K562 (cell line): ENCODE results near the gene MYL12A. TPM values are rescaled to one million over a fixed set of nuclear protein-coding genes. Genes with fewer than 3 reads are reported as not detected.

Source experiments
- ATAC-seq: fragments of 200-7000 bp; cut with Tn5 transposase; 3 replicates; pipeline ENCODE4 v1.9.1; 2020; ENCODE audit warnings: moderate library complexity
- BruUV-seq: library from RNA; stranded (reverse); fragments of 400-500 nt; replicated peaks from 2 replicates; lab custom pipeline; 2021; lab: Mats Ljungman, UMichigan
- CTCF ChIA-PET: fragments of 300-600 bp; formaldehyde crosslinking; extraction: SDS; loops from one replicate; lab custom pipeline; 2021; ENCODE audit warnings: low intra/inter-chr PET ratio; lab: Yijun Ruan, JAX
- POLR2A ChIA-PET: fragments of 300-600, 350-650 bp; sonication (Branson Sonifier 250); formaldehyde crosslinking; extraction: SDS; loops from one replicate; lab custom pipeline; 2021; ENCODE audit warnings: antibody characterized with exemption, inconsistent platforms; lab: Yijun Ruan, JAX
- DNase-seq, 4 experiments: peaks; one replicate each; pipeline versions ENCODE4 v3.0.0 to v3.0.0-alpha.2; 2011 to 2018; ENCODE audit warnings: low spot score in 3 of 4, mixed read lengths in 3 of 4; ENCODE audit errors: extremely low read depth in 1 of 4
- FAIRE-seq: peaks from 2 replicates; lab custom pipeline; 2011; peaks lifted over from hg19 to GRCh38; lab: Jason Lieb, UNC
- H2AFZ ChIP-seq: 2 replicates; pipeline ENCODE4 v1.6.0; 2011; ENCODE audit warnings: low read depth, low read length, control low read depth, inconsistent platforms
- H3K27ac ChIP-seq: fragments of 200-600 bp; 3 replicates; pipeline ENCODE4 v1.8.0; 2011; ENCODE audit warnings: low read depth, mild to moderate bottlenecking, control low read depth, inconsistent platforms, low read length, moderate library complexity, mixed read lengths; ENCODE audit errors: extremely low read depth
- H3K27me3 ChIP-seq, 2 experiments: fragments of 300-600 bp in 1 of 2; 2 replicates in 1 of 2; 3 replicates in 1 of 2; pipeline versions ENCODE4 v1.6.0 to v1.8.0; 2011; ENCODE audit warnings: inconsistent platforms in 2 of 2, low read length in 2 of 2, mild to moderate bottlenecking in 1 of 2, mixed read lengths in 1 of 2, moderate library complexity in 1 of 2; ENCODE audit not compliant: control insufficient read depth in 2 of 2, insufficient read depth in 2 of 2
- H3K36me3 ChIP-seq: fragments of 300-600 bp; 3 replicates; pipeline ENCODE4 v1.8.0; 2011; ENCODE audit warnings: mild to moderate bottlenecking, low read length, inconsistent platforms; ENCODE audit not compliant: control insufficient read depth, insufficient read depth
- H3K4me1 ChIP-seq, 2 experiments: fragments of 200-600 bp in 1 of 2; replicated peaks in 1 of 2; 2 replicates in 1 of 2; 3 replicates in 1 of 2; pipeline versions ENCODE4 v1.5.1 to v1.8.0; 2011; ENCODE audit warnings: inconsistent platforms in 2 of 2, low read length in 2 of 2, mild to moderate bottlenecking in 1 of 2, mixed read lengths in 1 of 2, moderate library complexity in 1 of 2; ENCODE audit not compliant: control insufficient read depth in 2 of 2, insufficient read depth in 2 of 2
- H3K4me2 ChIP-seq: 2 replicates; pipeline ENCODE4 v1.6.1; 2011; ENCODE audit warnings: low read length, control low read depth, inconsistent platforms, mixed read lengths; ENCODE audit not compliant: insufficient read depth
- H3K4me3 ChIP-seq: fragments of 200-600 bp; sonication (generic), shearing (Covaris generic); 2 replicates; pipeline ENCODE4 v1.5.1; 2016; ENCODE audit warnings: control low read depth, inconsistent platforms
- H3K79me2 ChIP-seq: fragments of 200-600 bp; 3 replicates; pipeline ENCODE4 v1.8.0; 2011; ENCODE audit warnings: low read length, inconsistent platforms; ENCODE audit not compliant: control insufficient read depth, insufficient read depth
- H3K9ac ChIP-seq, 2 experiments: 2 replicates each; pipeline versions ENCODE4 v1.6.0 to v1.6.1; 2011; ENCODE audit warnings: low read depth in 2 of 2, low read length in 2 of 2, control low read depth in 1 of 2, inconsistent platforms in 1 of 2, mild to moderate bottlenecking in 1 of 2, mixed read lengths in 1 of 2; ENCODE audit not compliant: insufficient read depth in 1 of 2
- H3K9me1 ChIP-seq: one replicate; pipeline ENCODE4 v1.6.0; 2011; ENCODE audit warnings: inconsistent platforms, mild to moderate bottlenecking, low read length, moderate library complexity; ENCODE audit not compliant: control insufficient read depth, insufficient read depth
- H3K9me3 ChIP-seq: replicated peaks from 2 replicates; pipeline ENCODE4 v1.5.1; 2011; ENCODE audit warnings: low read depth, low read length, inconsistent platforms; ENCODE audit not compliant: control insufficient read depth, insufficient read depth
- H4K20me1 ChIP-seq: replicated peaks from 2 replicates; pipeline ENCODE4 v1.6.1; 2011; ENCODE audit warnings: low read length, inconsistent platforms, mixed read lengths; ENCODE audit not compliant: control insufficient read depth, insufficient read depth
- BCL6 ChIP-seq: fragments of 250-450 bp; sonication (Bioruptor Pico); IDR thresholded peaks from 2 replicates; pipeline ENCODE4 v1.4.0; 2020
- GABPB2 ChIP-seq: fragments of 250-450 bp; sonication (Bioruptor Pico); conservative IDR thresholded peaks from 2 replicates; pipeline ENCODE4 v1.5.1; 2021; ENCODE audit warnings: mild to moderate bottlenecking
- HDAC2 ChIP-seq: fragments of 450-650 bp; IDR thresholded peaks from 2 replicates; pipeline ENCODE4 v1.6.1; 2016; ENCODE audit warnings: mild to moderate bottlenecking
- POLR2AphosphoS5 ChIP-seq: IDR thresholded peaks from 2 replicates; pipeline ENCODE4 v1.6.1; 2011; ENCODE audit warnings: mild to moderate bottlenecking, low read depth, low read length, moderate library complexity; ENCODE audit not compliant: control insufficient read depth, insufficient read depth
- POLR2H ChIP-seq: IDR thresholded peaks from 2 replicates; pipeline ENCODE4 v1.6.1; 2016; ENCODE audit warnings: missing genetic modification characterization, low read depth, mild to moderate bottlenecking, control low read depth, missing compliant biosample characterization, moderate library complexity
- SMAD2 ChIP-seq: fragments of 150-350 bp; IDR thresholded peaks from 2 replicates; pipeline ENCODE4 v1.6.1; 2014; ENCODE audit warnings: low read depth, mild to moderate bottlenecking, low read length
- SMARCE1 ChIP-seq: fragments of 450-650 bp; IDR thresholded peaks from 2 replicates; pipeline ENCODE4 v1.7.1; 2016; ENCODE audit warnings: mild to moderate bottlenecking
- TRIM24 ChIP-seq, 2 experiments: fragments of 450-650 bp; IDR thresholded peaks; 2 replicates each; pipeline ENCODE4 v1.6.1; 2016
- ZNF444 ChIP-seq: fragments of 250-450 bp; sonication (Bioruptor Pico); IDR thresholded peaks from 2 replicates; pipeline ENCODE4 v1.4.0; 2020; ENCODE audit warnings: mild to moderate bottlenecking, moderate library complexity
- ZNF561 ChIP-seq: fragments of 450-650 bp; formaldehyde crosslinking; conservative IDR thresholded peaks from 2 replicates; pipeline ENCODE4 v1.4.0; 2020; ENCODE audit warnings: mild to moderate bottlenecking, moderate library complexity
- ZNF707 ChIP-seq: fragments of 250-450 bp; sonication (Bioruptor Pico); conservative IDR thresholded peaks from 2 replicates; pipeline ENCODE4 v1.8.0; 2022; ENCODE audit warnings: inconsistent platforms, mild to moderate bottlenecking, moderate library complexity
- ZNF77 ChIP-seq: fragments of 250-450 bp; sonication (Bioruptor Pico); IDR thresholded peaks from 2 replicates; pipeline ENCODE4 v1.5.0; 2020
- WGBS: fragments of 100-300 bp; shearing (Covaris generic); methylation state at CpG from one replicate; pipeline ENCODE4 v1.1.6; 2016; ENCODE audit warnings: low coverage, mixed read lengths; ENCODE audit not compliant: insufficient coverage; ENCODE audit errors: missing lambda C conversion rate; 5-methylcytosine and 5-hydroxymethylcytosine counted together
- in situ Hi-C: fragments of 300-500 bp; cut with MboI; formaldehyde crosslinking; loops from 4 replicates; pipeline ENCODE4 v1.15.0; 2018; ENCODE audit warnings: inconsistent platforms, mixed read lengths
- intact Hi-C: fragments of 100-400 bp; cut with micrococcal nuclease; formaldehyde crosslinking; loops from 2 replicates; pipeline ENCODE4 v1.14.2; 2022
- polyA plus RNA-seq, 8 experiments: library from polyadenylated mRNA; depleted of rRNA in 4 of 8; stranded (reverse) in 5 of 8; unstranded in 3 of 8; fragments of >200 nt; fragmentation: Nextera tagmentation in 2 of 8; fragmentation: Illumina TruSeq in 1 of 8; extraction: Ambion mirVana in 2 of 8; extraction: Trizol in 1 of 8; gene quantifications; 2 replicates each; pipeline versions ENCODE4 v1.2.1 to v1.2.3, GENCODE V29; 2011 to 2014; ENCODE audit warnings: inconsistent platforms in 1 of 8, missing spikeins in 1 of 8
- total RNA-seq, 7 experiments: library from RNA; depleted of rRNA in 6 of 7; stranded (reverse); fragments of >200 nt in 6 of 7; fragmentation: Illumina TruSeq in 2 of 7; extraction: Trizol in 2 of 7; gene quantifications; 2 replicates each; pipeline versions ENCODE4 v1.2.1 to v1.2.3, GENCODE V29; 2011 to 2021; ENCODE audit warnings: low replicate concordance in 1 of 7
- TF ChIP-seq, protein P1 (sequence below): fragments of 450-650 bp; formaldehyde crosslinking; IDR thresholded peaks from 2 replicates; pipeline ENCODE4 v1.4.0; 2020; ENCODE audit warnings: mild to moderate bottlenecking, moderate library complexity
- TF ChIP-seq, protein P2 (sequence below): fragments of 450-650 bp; formaldehyde crosslinking; IDR thresholded peaks from 2 replicates; pipeline ENCODE4 v1.4.0; 2022; ENCODE audit warnings: missing genetic modification characterization
- TF ChIP-seq, protein P3 (sequence below): fragments of 150-350 bp; conservative IDR thresholded peaks from 2 replicates; pipeline ENCODE4 v1.6.1; 2014; ENCODE audit warnings: low read length
- TF ChIP-seq, protein P4 (sequence below): sonication (generic); formaldehyde crosslinking; IDR thresholded peaks from 2 replicates; pipeline ENCODE4 v1.8.1; 2022; ENCODE audit warnings: missing genetic modification reagents

Gene MYL12A
- total and polyA plus RNA-seq, 9 of the 15 experiments (the other 6 are each of a cell fraction or from before 2014, with no cell fraction given): 308 to 1,031 (median 559) TPM

DNA sequence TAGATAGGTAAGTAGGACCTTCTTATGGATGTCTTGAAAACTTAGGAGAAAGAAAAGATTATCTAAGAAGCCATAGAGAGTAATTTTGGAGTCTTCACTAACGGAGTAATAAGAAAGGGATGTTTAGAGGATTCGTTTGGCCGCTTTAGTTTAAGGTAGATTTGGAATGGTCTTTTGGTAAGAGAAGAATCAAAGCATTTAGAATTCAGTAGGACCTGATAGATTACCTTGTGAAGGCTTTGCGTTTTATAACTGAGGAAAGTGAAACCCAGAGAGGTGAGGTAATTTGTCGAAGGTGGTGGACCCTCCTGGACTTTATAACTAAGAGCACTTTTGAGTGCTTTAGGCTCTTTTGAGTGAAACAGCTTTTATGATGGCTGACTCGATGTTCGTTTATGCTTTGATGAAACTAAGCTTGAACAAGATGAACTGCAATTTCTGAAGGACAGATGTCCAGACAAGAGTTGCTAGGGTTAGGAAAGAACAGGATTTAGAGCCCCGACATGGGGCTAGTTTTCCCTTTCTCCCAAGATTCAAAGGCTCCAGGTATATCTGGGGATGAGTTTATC lies 15.6 kb downstream of the MYL12A start:
- DNase-seq: no peak
- peak overlapping the region; percentile 86 to 97; a peak in 3 of 4 replicates for H3K9ac ChIP-seq
- H3K79me2 ChIP-seq: peaks cover 77% of the 10 kb centered on the region
- peaks cover 18% of the 10 kb centered on the region for H3K36me3 ChIP-seq
- H3K27ac ChIP-seq: peak overlapping the region; percentile 97
- peaks cover 51% of the 10 kb centered on the region for H4K20me1 ChIP-seq
- POLR2A ChIA-PET: interaction anchor here (0.9 to 3.3 kb wide), 6 partner anchors 10 to 331 kb away, joined by 3 to 16 read pairs (median 5); partner anchors contain the start of gene TGIF1
- 1% methylated on average over 8 of the region's 8 CpGs for WGBS
- peaks cover 6% of the 10 kb centered on the region for H3K9me1 ChIP-seq
- intact Hi-C loops (loop anchor here (2.0 to 5.0 kb wide), 2 partner anchors 14 to 399 kb away; no protein-coding TSS in a partner anchor), in situ Hi-C loops (no loop called here)
- H3K4me2 ChIP-seq: peak overlapping the region; percentile 88
- H3K4me1 ChIP-seq: peaks cover 25 to 48% of the 10 kb centered on the region in 2 experiments
- no peaks in the 10 kb centered on the region for H3K9me3 ChIP-seq
- no peak overlapping the region for H2AFZ ChIP-seq
- ATAC-seq: no peak
- CTCF ChIA-PET: no interaction called here
- BruUV-seq: TSS peak; percentile 38
- FAIRE-seq: no peak
- no peaks in the 10 kb centered on the region for H3K27me3 ChIP-seq
- H3K4me3 ChIP-seq: peak overlapping the region; percentile 84
- TF ChIP-seq POLR2H (tag) (peak; percentile 49; the same call in 1 of the 2 replicates), HDAC2 (0 out of 2 replicates have a peak, but pooled peaks have one; percentile 5), ZNF707 (CRISPR knock-in tag) (no peak), ZNF77 (CRISPR knock-in tag) (no peak), TRIM24 (IDR thresholded peaks at IDR 0.05) (no peak), GABPB2 (CRISPR knock-in tag) (no peak), SMARCE1 (0 out of 2 replicates have a peak, but pooled peaks have one; percentile 23), ZNF444 (CRISPR knock-in tag) (0 out of 2 replicates have a peak, but pooled peaks have one; percentile 26), SMAD2 (no peak), BCL6 (CRISPR knock-in tag) (no peak), ZNF561 (CRISPR knock-in tag) (no peak), POLR2AphosphoS5 (no peak)
- TF ChIP-seq, protein P1, sequence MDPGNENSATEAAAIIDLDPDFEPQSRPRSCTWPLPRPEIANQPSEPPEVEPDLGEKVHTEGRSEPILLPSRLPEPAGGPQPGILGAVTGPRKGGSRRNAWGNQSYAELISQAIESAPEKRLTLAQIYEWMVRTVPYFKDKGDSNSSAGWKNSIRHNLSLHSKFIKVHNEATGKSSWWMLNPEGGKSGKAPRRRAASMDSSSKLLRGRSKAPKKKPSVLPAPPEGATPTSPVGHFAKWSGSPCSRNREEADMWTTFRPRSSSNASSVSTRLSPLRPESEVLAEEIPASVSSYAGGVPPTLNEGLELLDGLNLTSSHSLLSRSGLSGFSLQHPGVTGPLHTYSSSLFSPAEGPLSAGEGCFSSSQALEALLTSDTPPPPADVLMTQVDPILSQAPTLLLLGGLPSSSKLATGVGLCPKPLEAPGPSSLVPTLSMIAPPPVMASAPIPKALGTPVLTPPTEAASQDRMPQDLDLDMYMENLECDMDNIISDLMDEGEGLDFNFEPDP (CRISPR knock-in tag): no peak
- TF ChIP-seq, protein P2, sequence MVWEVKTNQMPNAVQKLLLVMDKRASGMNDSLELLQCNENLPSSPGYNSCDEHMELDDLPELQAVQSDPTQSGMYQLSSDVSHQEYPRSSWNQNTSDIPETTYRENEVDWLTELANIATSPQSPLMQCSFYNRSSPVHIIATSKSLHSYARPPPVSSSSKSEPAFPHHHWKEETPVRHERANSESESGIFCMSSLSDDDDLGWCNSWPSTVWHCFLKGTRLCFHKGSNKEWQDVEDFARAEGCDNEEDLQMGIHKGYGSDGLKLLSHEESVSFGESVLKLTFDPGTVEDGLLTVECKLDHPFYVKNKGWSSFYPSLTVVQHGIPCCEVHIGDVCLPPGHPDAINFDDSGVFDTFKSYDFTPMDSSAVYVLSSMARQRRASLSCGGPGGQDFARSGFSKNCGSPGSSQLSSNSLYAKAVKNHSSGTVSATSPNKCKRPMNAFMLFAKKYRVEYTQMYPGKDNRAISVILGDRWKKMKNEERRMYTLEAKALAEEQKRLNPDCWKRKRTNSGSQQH (CRISPR knock-in tag): no peak
- TF ChIP-seq, protein P3, sequence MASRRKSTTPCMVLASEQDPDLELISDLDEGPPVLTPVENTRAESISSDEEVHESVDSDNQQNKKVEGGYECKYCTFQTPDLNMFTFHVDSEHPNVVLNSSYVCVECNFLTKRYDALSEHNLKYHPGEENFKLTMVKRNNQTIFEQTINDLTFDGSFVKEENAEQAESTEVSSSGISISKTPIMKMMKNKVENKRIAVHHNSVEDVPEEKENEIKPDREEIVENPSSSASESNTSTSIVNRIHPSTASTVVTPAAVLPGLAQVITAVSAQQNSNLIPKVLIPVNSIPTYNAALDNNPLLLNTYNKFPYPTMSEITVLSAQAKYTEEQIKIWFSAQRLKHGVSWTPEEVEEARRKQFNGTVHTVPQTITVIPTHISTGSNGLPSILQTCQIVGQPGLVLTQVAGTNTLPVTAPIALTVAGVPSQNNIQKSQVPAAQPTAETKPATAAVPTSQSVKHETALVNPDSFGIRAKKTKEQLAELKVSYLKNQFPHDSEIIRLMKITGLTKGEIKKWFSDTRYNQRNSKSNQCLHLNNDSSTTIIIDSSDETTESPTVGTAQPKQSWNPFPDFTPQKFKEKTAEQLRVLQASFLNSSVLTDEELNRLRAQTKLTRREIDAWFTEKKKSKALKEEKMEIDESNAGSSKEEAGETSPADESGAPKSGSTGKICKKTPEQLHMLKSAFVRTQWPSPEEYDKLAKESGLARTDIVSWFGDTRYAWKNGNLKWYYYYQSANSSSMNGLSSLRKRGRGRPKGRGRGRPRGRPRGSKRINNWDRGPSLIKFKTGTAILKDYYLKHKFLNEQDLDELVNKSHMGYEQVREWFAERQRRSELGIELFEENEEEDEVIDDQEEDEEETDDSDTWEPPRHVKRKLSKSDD: no peak
- TF ChIP-seq, protein P4, sequence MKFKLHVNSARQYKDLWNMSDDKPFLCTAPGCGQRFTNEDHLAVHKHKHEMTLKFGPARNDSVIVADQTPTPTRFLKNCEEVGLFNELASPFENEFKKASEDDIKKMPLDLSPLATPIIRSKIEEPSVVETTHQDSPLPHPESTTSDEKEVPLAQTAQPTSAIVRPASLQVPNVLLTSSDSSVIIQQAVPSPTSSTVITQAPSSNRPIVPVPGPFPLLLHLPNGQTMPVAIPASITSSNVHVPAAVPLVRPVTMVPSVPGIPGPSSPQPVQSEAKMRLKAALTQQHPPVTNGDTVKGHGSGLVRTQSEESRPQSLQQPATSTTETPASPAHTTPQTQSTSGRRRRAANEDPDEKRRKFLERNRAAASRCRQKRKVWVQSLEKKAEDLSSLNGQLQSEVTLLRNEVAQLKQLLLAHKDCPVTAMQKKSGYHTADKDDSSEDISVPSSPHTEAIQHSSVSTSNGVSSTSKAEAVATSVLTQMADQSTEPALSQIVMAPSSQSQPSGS (CRISPR knock-in tag): no peak
